ENCODE results near the gene CSF1R. TPM values are rescaled to one million over a fixed set of nuclear protein-coding genes. Genes with fewer than 3 reads are reported as not detected.
A peak's percentile ranks its signal among the peaks of the same experiment; 100 is the strongest.

The CSF1R gene
- total and polyA plus RNA-seq, 4 donors: 5.4 to 46.2 (median 22.1) TPM

DNA sequence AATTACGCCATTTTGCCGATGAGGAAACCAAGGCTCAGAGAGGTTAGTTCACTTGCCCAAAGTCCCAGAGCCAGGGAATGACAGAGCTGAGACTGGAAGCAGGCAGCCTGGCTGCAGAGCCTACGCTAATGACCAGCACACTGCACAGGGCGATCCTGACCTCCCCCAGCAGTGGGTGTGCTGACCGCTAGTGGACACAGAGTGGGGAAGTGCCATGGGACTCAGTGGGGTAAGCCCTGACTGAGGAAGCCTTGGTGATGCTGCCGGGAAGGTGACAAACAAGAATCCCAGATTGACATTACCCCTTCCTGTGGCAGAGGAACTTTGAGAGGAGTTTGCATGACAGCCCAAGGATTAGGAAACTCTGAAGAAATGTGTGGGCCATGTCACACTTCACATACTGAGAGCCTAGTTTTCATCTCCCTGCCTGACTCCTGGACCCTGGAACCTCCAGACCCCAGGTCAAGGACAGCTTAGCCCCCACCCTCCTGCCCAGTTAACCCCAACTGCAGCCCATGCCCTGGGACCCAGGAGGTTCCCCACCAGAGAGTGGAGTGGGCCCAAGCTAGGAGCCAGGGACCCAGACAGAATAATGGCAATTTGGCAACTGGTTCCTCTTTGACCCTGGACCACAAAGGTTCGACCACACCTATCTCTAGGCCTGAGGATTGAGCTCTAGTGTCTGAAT, 19.7 kb upstream of the CSF1R start (continued):
- TF ChIP-seq FOXA1 (IDR thresholded peaks at IDR 0.05) (no peak), GABPA (IDR thresholded peaks at IDR 0.05 in 1 of 2, conservative IDR thresholded peaks at IDR 0.05 in 1 of 2) (no peak)

- 88% methylated on average over 2 of the region's 2 CpGs for WGBS
- DNase-seq (ENCODE audit: low spot score): no peak
- H3K9me3 ChIP-seq (ENCODE audit: control insufficient read depth in 4 of 4, low read length in 3 of 4): no peaks in the 10 kb centered on the region
- H3K27me3 ChIP-seq (ENCODE audit: control insufficient read depth in 4 of 4, insufficient read depth in 4 of 4, low read length in 3 of 4): no peaks in the 10 kb centered on the region
- no peaks in the 10 kb centered on the region for H3K4me1 ChIP-seq (ENCODE audit: control insufficient read depth in 4 of 4, insufficient read depth in 4 of 4, low read length in 3 of 4)
- H3K9ac ChIP-seq (ENCODE audit: low read depth in 1 of 2, low read length in 2 of 2): no peak overlapping the region
- H3K4me3 ChIP-seq (ENCODE audit: low read depth in 1 of 3, low read length in 3 of 3): no peak overlapping the region
- H3K36me3 ChIP-seq (ENCODE audit: control insufficient read depth in 4 of 4, insufficient read depth in 3 of 4, low read depth in 1 of 4, low read length in 3 of 4): no peaks in the 10 kb centered on the region
- TF ChIP-seq GABPA (IDR thresholded peaks at IDR 0.05 in 1 of 2, conservative IDR thresholded peaks at IDR 0.05 in 1 of 2) (no peak), FOXA1 (IDR thresholded peaks at IDR 0.05) (no peak), EGR1 (IDR thresholded peaks at IDR 0.05; ENCODE audit: low read depth in 2 of 2) (no peak)
- no peak overlapping the region for H3K27ac ChIP-seq (ENCODE audit: low read depth in 1 of 2, low read length in 2 of 2)
Observed at GRCh38 chr5:150104550-150104870, 18.2 kb upstream of the CSF1R start.

- Histone ChIP-seq H3K4me3 (ENCODE audit: low read depth in 1 of 3, low read length in 3 of 3) (no peak overlapping the region), H3K4me1 (ENCODE audit: control insufficient read depth in 4 of 4, insufficient read depth in 4 of 4, low read length in 3 of 4) (no peaks in the 10 kb centered on the region), H3K9me3 (ENCODE audit: control insufficient read depth in 4 of 4, low read length in 3 of 4) (no peaks in the 10 kb centered on the region), H3K36me3 (ENCODE audit: control insufficient read depth in 4 of 4, insufficient read depth in 3 of 4, low read depth in 1 of 4, low read length in 3 of 4) (no peaks in the 10 kb centered on the region), H3K27me3 (ENCODE audit: control insufficient read depth in 4 of 4, insufficient read depth in 4 of 4, low read length in 3 of 4) (no peaks in the 10 kb centered on the region), H3K9ac (ENCODE audit: low read depth in 1 of 2, low read length in 2 of 2) (no peak overlapping the region), H3K27ac (ENCODE audit: low read depth in 1 of 2, low read length in 2 of 2) (no peak overlapping the region)
- TF ChIP-seq, protein P1, sequence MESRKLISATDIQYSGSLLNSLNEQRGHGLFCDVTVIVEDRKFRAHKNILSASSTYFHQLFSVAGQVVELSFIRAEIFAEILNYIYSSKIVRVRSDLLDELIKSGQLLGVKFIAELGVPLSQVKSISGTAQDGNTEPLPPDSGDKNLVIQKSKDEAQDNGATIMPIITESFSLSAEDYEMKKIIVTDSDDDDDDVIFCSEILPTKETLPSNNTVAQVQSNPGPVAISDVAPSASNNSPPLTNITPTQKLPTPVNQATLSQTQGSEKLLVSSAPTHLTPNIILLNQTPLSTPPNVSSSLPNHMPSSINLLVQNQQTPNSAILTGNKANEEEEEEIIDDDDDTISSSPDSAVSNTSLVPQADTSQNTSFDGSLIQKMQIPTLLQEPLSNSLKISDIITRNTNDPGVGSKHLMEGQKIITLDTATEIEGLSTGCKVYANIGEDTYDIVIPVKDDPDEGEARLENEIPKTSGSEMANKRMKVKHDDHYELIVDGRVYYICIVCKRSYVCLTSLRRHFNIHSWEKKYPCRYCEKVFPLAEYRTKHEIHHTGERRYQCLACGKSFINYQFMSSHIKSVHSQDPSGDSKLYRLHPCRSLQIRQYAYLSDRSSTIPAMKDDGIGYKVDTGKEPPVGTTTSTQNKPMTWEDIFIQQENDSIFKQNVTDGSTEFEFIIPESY (IDR thresholded peaks at IDR 0.05): no peak
- TF ChIP-seq EGR1 (IDR thresholded peaks at IDR 0.05; ENCODE audit: low read depth in 2 of 2): no peak
- TF ChIP-seq HNF4G (IDR thresholded peaks at IDR 0.05): no peak
- TF ChIP-seq MAX (IDR thresholded peaks at IDR 0.05): no peak
- no peak for TF ChIP-seq GABPA (IDR thresholded peaks at IDR 0.05 in 1 of 2, conservative IDR thresholded peaks at IDR 0.05 in 1 of 2)
- DNase-seq (ENCODE audit: low spot score): peak; percentile 25
- WGBS: 95% methylated on average over 5 of the region's 5 CpGs
Observed at GRCh38 chr5:150103678-150104549, 17.6 kb upstream of the CSF1R start.

DNA sequence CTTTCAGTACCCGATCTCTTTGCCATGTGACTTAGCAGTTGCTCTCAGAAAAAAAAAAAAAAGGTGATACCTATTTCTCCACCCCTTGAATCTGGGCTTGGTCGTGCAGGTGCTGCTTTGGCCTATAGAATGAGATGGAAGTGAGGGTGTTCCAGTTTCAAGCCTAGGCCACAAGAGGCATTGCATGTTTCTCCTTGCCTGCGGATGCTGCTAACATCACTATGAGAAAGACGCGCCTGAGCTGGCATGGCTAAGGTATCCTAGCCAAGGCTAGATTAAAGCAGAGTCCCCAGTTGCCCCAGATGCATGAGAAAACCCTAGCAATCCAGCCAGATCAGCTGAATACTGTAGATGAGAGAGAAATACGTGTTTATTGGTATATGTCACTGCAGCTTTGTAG, 14.7 kb upstream of the CSF1R start:
- no peak overlapping the region for H3K27ac ChIP-seq (ENCODE audit: low read depth in 1 of 2, low read length in 2 of 2)
- WGBS: 90% methylated on average over 6 of the region's 6 CpGs
- H3K9me3 ChIP-seq (ENCODE audit: control insufficient read depth in 4 of 4, low read length in 3 of 4): no peaks in the 10 kb centered on the region
- H3K27me3 ChIP-seq (ENCODE audit: control insufficient read depth in 4 of 4, insufficient read depth in 4 of 4, low read length in 3 of 4): no peaks in the 10 kb centered on the region
- no peaks in the 10 kb centered on the region for H3K36me3 ChIP-seq (ENCODE audit: control insufficient read depth in 4 of 4, insufficient read depth in 3 of 4, low read depth in 1 of 4, low read length in 3 of 4)
- no peak overlapping the region for H3K4me3 ChIP-seq (ENCODE audit: low read depth in 1 of 3, low read length in 3 of 3)
- peak; percentile 28 for DNase-seq (ENCODE audit: low spot score)
- no peaks in the 10 kb centered on the region for H3K4me1 ChIP-seq (ENCODE audit: control insufficient read depth in 4 of 4, insufficient read depth in 4 of 4, low read length in 3 of 4)
- no peak overlapping the region for H3K9ac ChIP-seq (ENCODE audit: low read depth in 1 of 2, low read length in 2 of 2)
- TF ChIP-seq EGR1 (IDR thresholded peaks at IDR 0.05; ENCODE audit: low read depth in 2 of 2) (no peak), MAX (IDR thresholded peaks at IDR 0.05) (no peak), YY1 (IDR thresholded peaks at IDR 0.05) (no peak), RAD21 (IDR thresholded peaks at IDR 0.05) (no peak), NR2F2 (IDR thresholded peaks at IDR 0.05) (no peak), SP1 (IDR thresholded peaks at IDR 0.05) (no peak), GABPA (IDR thresholded peaks at IDR 0.05 in 1 of 2, conservative IDR thresholded peaks at IDR 0.05 in 1 of 2) (no peak), FOXA2 (IDR thresholded peaks at IDR 0.05) (no peak), HNF4G (IDR thresholded peaks at IDR 0.05) (no peak), FOXA1 (IDR thresholded peaks at IDR 0.05) (no peak), TAF1 (conservative IDR thresholded peaks at IDR 0.05) (no peak), REST (IDR thresholded peaks at IDR 0.05) (no peak), HNF4A (conservative IDR thresholded peaks at IDR 0.05) (no peak)
- TF ChIP-seq, protein P1 (IDR thresholded peaks at IDR 0.05): no peak
